Measurements from ENCODE around the gene SRPX2. TPM values are rescaled to one million over a fixed set of nuclear protein-coding genes. Genes with fewer than 3 reads are reported as not detected.

Gene SRPX2
- total RNA-seq, 1 experiment from 2014 or later = 31.5 TPM

- no peak overlapping the region for H3K27ac Mint-ChIP-seq (ENCODE audit: unreplicated experiment)
- H3K9me3 Mint-ChIP-seq (ENCODE audit: low read depth, unreplicated experiment) = no peaks in the 10 kb centered on the region
- H3K4me1 Mint-ChIP-seq (ENCODE audit: low read depth, unreplicated experiment) = peaks cover 10% of the 10 kb centered on the region
- H3K4me3 Mint-ChIP-seq (ENCODE audit: low read depth, unreplicated experiment) = no peak overlapping the region
- intact Hi-C loops (cut with micrococcal nuclease; ENCODE audit: unreplicated experiment) = no loop called here
- CTCF ChIA-PET = no interaction called here
- BruUV-seq (replicated peaks) = no TSS peak
- H3K36me3 Mint-ChIP-seq (ENCODE audit: insufficient read depth, unreplicated experiment) = no peaks in the 10 kb centered on the region
- TF ChIP-seq, protein P1, sequence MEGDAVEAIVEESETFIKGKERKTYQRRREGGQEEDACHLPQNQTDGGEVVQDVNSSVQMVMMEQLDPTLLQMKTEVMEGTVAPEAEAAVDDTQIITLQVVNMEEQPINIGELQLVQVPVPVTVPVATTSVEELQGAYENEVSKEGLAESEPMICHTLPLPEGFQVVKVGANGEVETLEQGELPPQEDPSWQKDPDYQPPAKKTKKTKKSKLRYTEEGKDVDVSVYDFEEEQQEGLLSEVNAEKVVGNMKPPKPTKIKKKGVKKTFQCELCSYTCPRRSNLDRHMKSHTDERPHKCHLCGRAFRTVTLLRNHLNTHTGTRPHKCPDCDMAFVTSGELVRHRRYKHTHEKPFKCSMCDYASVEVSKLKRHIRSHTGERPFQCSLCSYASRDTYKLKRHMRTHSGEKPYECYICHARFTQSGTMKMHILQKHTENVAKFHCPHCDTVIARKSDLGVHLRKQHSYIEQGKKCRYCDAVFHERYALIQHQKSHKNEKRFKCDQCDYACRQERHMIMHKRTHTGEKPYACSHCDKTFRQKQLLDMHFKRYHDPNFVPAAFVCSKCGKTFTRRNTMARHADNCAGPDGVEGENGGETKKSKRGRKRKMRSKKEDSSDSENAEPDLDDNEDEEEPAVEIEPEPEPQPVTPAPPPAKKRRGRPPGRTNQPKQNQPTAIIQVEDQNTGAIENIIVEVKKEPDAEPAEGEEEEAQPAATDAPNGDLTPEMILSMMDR (IDR thresholded peaks at IDR 0.05; ENCODE audit: unreplicated experiment) = no peak
- no peaks in the 10 kb centered on the region for H3K27me3 Mint-ChIP-seq (ENCODE audit: unreplicated experiment)
- no peak for DNase-seq
These were observed 33.7 kb downstream of the SRPX2 start for GRCh38 chrX:100677611-100678181.

- H3K27ac Mint-ChIP-seq (ENCODE audit: unreplicated experiment) = no peak overlapping the region
- DNase-seq = no peak
- peaks cover 4% of the 10 kb centered on the region for H3K36me3 Mint-ChIP-seq (ENCODE audit: insufficient read depth, unreplicated experiment)
- no peak overlapping the region for H3K4me3 Mint-ChIP-seq (ENCODE audit: low read depth, unreplicated experiment)
- intact Hi-C loops (cut with micrococcal nuclease; ENCODE audit: unreplicated experiment) = loop anchor here (10.0 kb wide), 1 partner anchor 166 kb away; no protein-coding TSS in a partner anchor
- H3K27me3 Mint-ChIP-seq (ENCODE audit: unreplicated experiment) = no peaks in the 10 kb centered on the region
- CTCF ChIA-PET = interaction anchor here (1.2 kb wide), 1 partner anchor 9 kb away, joined by 4 read pairs; no protein-coding TSS in a partner anchor
- no peaks in the 10 kb centered on the region for H3K4me1 Mint-ChIP-seq (ENCODE audit: low read depth, unreplicated experiment)
- no TSS peak for BruUV-seq (replicated peaks)
- no peaks in the 10 kb centered on the region for H3K9me3 Mint-ChIP-seq (ENCODE audit: low read depth, unreplicated experiment)
- TF ChIP-seq, protein P1 (IDR thresholded peaks at IDR 0.05; ENCODE audit: unreplicated experiment) = no peak
These were observed 36.8 kb downstream of the SRPX2 start for GRCh38 chrX:100680756-100681155.

GRCh38 chrX:100681599-100681998 is 37.6 kb downstream of the SRPX2 start:
- CTCF ChIA-PET = interaction anchor here (1.2 kb wide), 1 partner anchor 10 kb away, joined by 4 read pairs; no protein-coding TSS in a partner anchor
- no peaks in the 10 kb centered on the region for H3K27me3 Mint-ChIP-seq (ENCODE audit: unreplicated experiment)
- no peaks in the 10 kb centered on the region for H3K4me1 Mint-ChIP-seq (ENCODE audit: low read depth, unreplicated experiment)
- peaks cover 7% of the 10 kb centered on the region for H3K36me3 Mint-ChIP-seq (ENCODE audit: insufficient read depth, unreplicated experiment)
- no TSS peak for BruUV-seq (replicated peaks)
- H3K4me3 Mint-ChIP-seq (ENCODE audit: low read depth, unreplicated experiment) = no peak overlapping the region
- intact Hi-C loops (cut with micrococcal nuclease; ENCODE audit: unreplicated experiment) = loop anchor here (10.0 kb wide), 1 partner anchor 167 kb away; no protein-coding TSS in a partner anchor
- H3K9me3 Mint-ChIP-seq (ENCODE audit: low read depth, unreplicated experiment) = no peaks in the 10 kb centered on the region
- no peak overlapping the region for H3K27ac Mint-ChIP-seq (ENCODE audit: unreplicated experiment)
- no peak for DNase-seq
- TF ChIP-seq, protein P1 (IDR thresholded peaks at IDR 0.05; ENCODE audit: unreplicated experiment) = no peak

GRCh38 chrX:100682939-100683338 is 38.9 kb downstream of the SRPX2 start:
- TF ChIP-seq, protein P1 (IDR thresholded peaks at IDR 0.05; ENCODE audit: unreplicated experiment) = no peak
- CTCF ChIA-PET = no interaction called here
- H3K4me1 Mint-ChIP-seq (ENCODE audit: low read depth, unreplicated experiment) = no peaks in the 10 kb centered on the region
- no TSS peak for BruUV-seq (replicated peaks)
- no peaks in the 10 kb centered on the region for H3K27me3 Mint-ChIP-seq (ENCODE audit: unreplicated experiment)
- no peaks in the 10 kb centered on the region for H3K9me3 Mint-ChIP-seq (ENCODE audit: low read depth, unreplicated experiment)
- no peak overlapping the region for H3K27ac Mint-ChIP-seq (ENCODE audit: unreplicated experiment)
- H3K36me3 Mint-ChIP-seq (ENCODE audit: insufficient read depth, unreplicated experiment) = peaks cover 11% of the 10 kb centered on the region
- intact Hi-C loops (cut with micrococcal nuclease; ENCODE audit: unreplicated experiment) = loop anchor here (10.0 kb wide), 1 partner anchor 168 kb away; no protein-coding TSS in a partner anchor
- no peak for DNase-seq
- no peak overlapping the region for H3K4me3 Mint-ChIP-seq (ENCODE audit: low read depth, unreplicated experiment)
